Left ventricle myocardium inferior (tissue), 1 donor: ENCODE data around the gene GABRA4. TPM values are rescaled to one million over a fixed set of nuclear protein-coding genes. Genes with fewer than 3 reads are reported as not detected.

Experiments used
- DNase-seq: peaks from one replicate; pipeline ENCODE4 v3.0.0-alpha.2; 2020
- H3K27ac ChIP-seq: fragments of 200-600 bp; replicated peaks from 2 replicates; pipeline ENCODE4 v1.8.0; 2021
- H3K27me3 ChIP-seq: fragments of 200-600 bp; 2 replicates; pipeline ENCODE4 v1.8.0; 2021; ENCODE audit warnings: low read depth
- H3K36me3 ChIP-seq: fragments of 200-600 bp; 2 replicates; pipeline ENCODE4 v1.8.0; 2021
- H3K4me1 ChIP-seq: fragments of 200-600 bp; 2 replicates; pipeline ENCODE4 v1.8.0; 2021
- H3K4me3 ChIP-seq: fragments of 200-600 bp; 2 replicates; pipeline ENCODE4 v1.8.0; 2021; ENCODE audit warnings: mild to moderate bottlenecking, moderate library complexity
- H3K9me3 ChIP-seq: fragments of 200-600 bp; replicated peaks from 2 replicates; pipeline ENCODE4 v1.8.0; 2021
- intact Hi-C: fragments of 100-400 bp; cut with micrococcal nuclease; formaldehyde crosslinking; loops from one replicate; pipeline ENCODE4 v1.11.0; 2022
- total RNA-seq: library from RNA; stranded (reverse); fragmentation: NEBNext Ultra II Directional; extraction: Animal tissue kit (Norgen Biotek cat#: 25700); gene quantifications from one replicate; pipeline ENCODE4 v1.2.1, GENCODE V29; 2021
- TF ChIP-seq, protein P1 (sequence below): fragments of 200-600 bp; IDR thresholded peaks from 2 replicates; pipeline ENCODE4 v1.8.0; 2021; ENCODE audit warnings: antibody characterized with exemption, mild to moderate bottlenecking, borderline replicate concordance
- donor health status: DM: no; HTN: yes; CAD: no; lungs with severe emphysema.

Gene GABRA4
- total RNA-seq, 1 donor from 2014 or later, result 33.7 TPM

GRCh38 chr4:46968847-46969246, 24.5 kb downstream of the GABRA4 start:
- TF ChIP-seq, protein P1, sequence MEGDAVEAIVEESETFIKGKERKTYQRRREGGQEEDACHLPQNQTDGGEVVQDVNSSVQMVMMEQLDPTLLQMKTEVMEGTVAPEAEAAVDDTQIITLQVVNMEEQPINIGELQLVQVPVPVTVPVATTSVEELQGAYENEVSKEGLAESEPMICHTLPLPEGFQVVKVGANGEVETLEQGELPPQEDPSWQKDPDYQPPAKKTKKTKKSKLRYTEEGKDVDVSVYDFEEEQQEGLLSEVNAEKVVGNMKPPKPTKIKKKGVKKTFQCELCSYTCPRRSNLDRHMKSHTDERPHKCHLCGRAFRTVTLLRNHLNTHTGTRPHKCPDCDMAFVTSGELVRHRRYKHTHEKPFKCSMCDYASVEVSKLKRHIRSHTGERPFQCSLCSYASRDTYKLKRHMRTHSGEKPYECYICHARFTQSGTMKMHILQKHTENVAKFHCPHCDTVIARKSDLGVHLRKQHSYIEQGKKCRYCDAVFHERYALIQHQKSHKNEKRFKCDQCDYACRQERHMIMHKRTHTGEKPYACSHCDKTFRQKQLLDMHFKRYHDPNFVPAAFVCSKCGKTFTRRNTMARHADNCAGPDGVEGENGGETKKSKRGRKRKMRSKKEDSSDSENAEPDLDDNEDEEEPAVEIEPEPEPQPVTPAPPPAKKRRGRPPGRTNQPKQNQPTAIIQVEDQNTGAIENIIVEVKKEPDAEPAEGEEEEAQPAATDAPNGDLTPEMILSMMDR, result no peak
- H3K27me3 ChIP-seq, result no peaks in the 10 kb centered on the region
- intact Hi-C loops, result no loop called here
- H3K36me3 ChIP-seq, result no peaks in the 10 kb centered on the region
- no peaks in the 10 kb centered on the region for H3K9me3 ChIP-seq
- no peak for DNase-seq
- no peak overlapping the region for H3K4me3 ChIP-seq
- H3K4me1 ChIP-seq, result no peaks in the 10 kb centered on the region
- no peak overlapping the region for H3K27ac ChIP-seq

DNA sequence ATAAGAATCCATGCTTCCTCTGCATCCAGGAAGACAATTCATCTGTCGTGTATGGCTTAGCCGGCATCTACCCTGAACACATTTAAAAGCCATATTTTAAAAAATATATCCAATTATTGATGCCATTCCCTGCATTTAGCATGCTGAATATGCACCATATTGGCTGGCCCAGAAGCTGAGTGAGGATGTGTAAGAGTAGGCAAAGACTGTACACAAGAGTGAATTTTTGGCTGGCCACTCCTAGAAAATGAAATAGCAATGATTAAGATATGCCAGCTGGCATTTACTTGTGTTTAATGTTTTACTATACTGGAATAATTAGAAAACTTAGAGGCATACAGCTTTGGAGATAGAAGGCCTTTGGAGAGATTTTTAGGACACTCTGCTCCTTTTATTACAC, 25.8 kb downstream of the GABRA4 start:
- intact Hi-C loops, result no loop called here
- H3K9me3 ChIP-seq, result no peaks in the 10 kb centered on the region
- TF ChIP-seq, protein P1, result no peak

GRCh38 chr4:46958742-46959488, 34.5 kb downstream of the GABRA4 start:
- Histone ChIP-seq H3K27ac (no peak overlapping the region), H3K4me1 (no peaks in the 10 kb centered on the region), H3K4me3 (no peak overlapping the region), H3K9me3 (no peaks in the 10 kb centered on the region), H3K27me3 (no peaks in the 10 kb centered on the region), H3K36me3 (no peaks in the 10 kb centered on the region)
- DNase-seq, result no peak
- intact Hi-C loops, result no loop called here
- TF ChIP-seq, protein P1, result no peak

More for the DNA sequence above, 25.8 kb downstream of the GABRA4 start:
- no peaks in the 10 kb centered on the region for H3K27me3 ChIP-seq
- H3K36me3 ChIP-seq, result no peaks in the 10 kb centered on the region
- H3K4me1 ChIP-seq, result no peaks in the 10 kb centered on the region
- no peak for DNase-seq
- H3K27ac ChIP-seq, result no peak overlapping the region
- no peak overlapping the region for H3K4me3 ChIP-seq

- H3K27ac ChIP-seq, result no peak overlapping the region
- no peaks in the 10 kb centered on the region for H3K27me3 ChIP-seq
- intact Hi-C loops, result no loop called here
- TF ChIP-seq, protein P1, result no peak
- no peak for DNase-seq
- no peaks in the 10 kb centered on the region for H3K4me1 ChIP-seq
- no peaks in the 10 kb centered on the region for H3K36me3 ChIP-seq
- no peak overlapping the region for H3K4me3 ChIP-seq
- no peaks in the 10 kb centered on the region for H3K9me3 ChIP-seq
Observed at GRCh38 chr4:46956451-46956850, 36.9 kb downstream of the GABRA4 start.

GRCh38 chr4:46955601-46956000, 37.8 kb downstream of the GABRA4 start:
- H3K27ac ChIP-seq, result no peak overlapping the region
- intact Hi-C loops, result no loop called here
- DNase-seq, result no peak
- no peaks in the 10 kb centered on the region for H3K36me3 ChIP-seq
- H3K4me3 ChIP-seq, result no peak overlapping the region
- H3K4me1 ChIP-seq, result no peaks in the 10 kb centered on the region
- H3K9me3 ChIP-seq, result no peaks in the 10 kb centered on the region
- TF ChIP-seq, protein P1, result no peak
- H3K27me3 ChIP-seq, result no peaks in the 10 kb centered on the region
